Measurements from ENCODE around the gene OR10C1. TPM values are rescaled to one million over a fixed set of nuclear protein-coding genes. Genes with fewer than 3 reads are reported as not detected.

OR10C1 gene
- total and polyA plus RNA-seq, 2 of the 4 experiments (the other 2 are of a cell fraction): not detected

DNA sequence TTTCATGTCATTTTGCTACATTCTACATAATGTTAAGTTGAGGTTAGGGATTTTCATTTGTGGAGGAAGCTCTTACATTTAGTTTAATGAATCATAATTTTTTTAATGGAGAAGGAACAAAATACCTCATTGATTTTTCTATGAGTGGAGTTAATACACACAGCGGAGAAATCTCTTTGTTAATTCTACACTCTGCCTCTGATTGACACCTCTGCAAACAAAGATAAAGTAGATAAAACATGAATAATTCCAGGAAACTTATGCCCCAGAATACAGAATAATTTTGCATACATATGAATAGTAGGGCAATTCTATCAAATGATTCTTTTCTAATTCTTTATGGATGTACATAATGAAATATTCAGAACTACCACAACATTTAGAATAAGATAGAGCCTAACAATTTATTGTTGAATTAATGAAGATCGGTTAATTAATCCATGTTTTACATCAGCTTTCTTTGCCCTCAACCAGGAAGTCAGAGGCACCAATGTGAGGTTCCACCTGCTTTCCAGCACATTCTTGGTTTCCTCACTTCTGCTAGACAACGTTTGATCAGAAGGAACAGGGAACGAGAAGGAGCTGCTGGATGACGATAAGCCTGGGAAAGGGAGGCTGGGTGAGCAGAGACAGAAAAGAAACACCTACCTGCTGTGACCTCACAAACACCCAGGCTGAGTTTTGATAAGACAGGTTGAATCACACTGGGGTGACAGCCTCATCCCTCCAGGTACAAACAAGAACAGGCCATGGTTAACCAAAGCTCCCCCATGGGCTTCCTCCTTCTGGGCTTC is 22.1 kb downstream of the OR10C1 start:
- Histone ChIP-seq H3K27me3 (ENCODE audit: control insufficient read depth, insufficient read depth, low read length) (no peaks in the 10 kb centered on the region), H2AK9ac (replicated peaks; ENCODE audit: low read depth, low read length, poor library complexity) (no peak overlapping the region), H3K9me1 (ENCODE audit: insufficient read depth, low read length) (no peaks in the 10 kb centered on the region), H2AK5ac (ENCODE audit: low read depth, low read length) (no peak overlapping the region), H3K4me1 (ENCODE audit: control insufficient read depth, insufficient read depth, low read length) (no peaks in the 10 kb centered on the region), H3K79me1 (ENCODE audit: low read depth in 1 of 2, low read length in 2 of 2) (no peaks in the 10 kb centered on the region), H4K8ac (ENCODE audit: low read depth in 2 of 2, low read length in 2 of 2) (no peak overlapping the region), H2BK120ac (ENCODE audit: low read depth, low read length) (no peak overlapping the region), H3K27ac (ENCODE audit: insufficient read depth, low read length) (no peak overlapping the region), H3K4me3 (ENCODE audit: insufficient read depth, low read depth, low read length) (no peak overlapping the region), H3K18ac (ENCODE audit: low read depth, low read length) (no peak overlapping the region), H2BK5ac (ENCODE audit: low read depth, low read length, poor library complexity, severe bottlenecking) (no peak overlapping the region), H4K91ac (ENCODE audit: insufficient read depth, low read depth, low read length) (no peak overlapping the region), H3K9ac (ENCODE audit: low read depth, low read length) (no peak overlapping the region), H3K23ac (ENCODE audit: low read depth, low read length) (no peak overlapping the region), H2BK15ac (ENCODE audit: low read depth, low read length) (no peak overlapping the region), H3K36me3 (ENCODE audit: control insufficient read depth, insufficient read depth, low read length) (no peaks in the 10 kb centered on the region), H3K4ac (ENCODE audit: low read depth, low read length) (no peak overlapping the region), H3K9me3 (ENCODE audit: control insufficient read depth, insufficient read depth, low read length) (peaks cover 11% of the 10 kb centered on the region; the same call in 1 of the 2 replicates), H4K20me1 (ENCODE audit: insufficient read depth, low read length) (no peaks in the 10 kb centered on the region), H4K5ac (ENCODE audit: low read depth, low read length) (no peak overlapping the region), H3K4me2 (ENCODE audit: low read depth, low read length) (no peak overlapping the region), H2AFZ (replicated peaks; ENCODE audit: low read length, poor library complexity) (no peak overlapping the region), H3K56ac (ENCODE audit: extremely low read depth, insufficient read depth, low read length) (no peak overlapping the region), H2BK20ac (ENCODE audit: low read depth, low read length) (no peak overlapping the region), H3K14ac (replicated peaks; ENCODE audit: low read depth, low read length) (no peak overlapping the region)
- intact Hi-C loops (cut with micrococcal nuclease): no loop called here
- no CpG with 5 or more reads among the region's 5 CpGs for WGBS, 2 experiments (ENCODE audit: extremely low coverage in 2 of 2, insufficient read length in 1 of 2)
- TF ChIP-seq MXI1 (IDR thresholded peaks at IDR 0.05; ENCODE audit: borderline replicate concordance, low read depth, low read length) (no peak), BHLHE40 (IDR thresholded peaks at IDR 0.05; ENCODE audit: low read depth, low read length) (no peak), USF2 (IDR thresholded peaks at IDR 0.05; ENCODE audit: low read depth, low read length) (no peak), SMC3 (IDR thresholded peaks at IDR 0.05; ENCODE audit: low read depth, low read length) (no peak), RAD21 (IDR thresholded peaks at IDR 0.05; ENCODE audit: low read length) (no peak), RFX5 (IDR thresholded peaks at IDR 0.05; ENCODE audit: low read depth, low read length) (no peak)
- no peak for ATAC-seq (ENCODE audit: low read depth)
- in situ Hi-C loops (cut with MboI; ENCODE audit: low sequenced_read_pairs): no loop called here
- dilution Hi-C loops (cut with HindIII; ENCODE audit: low sequenced_read_pairs, unreplicated experiment): no loop called here
- DNase-seq: no peak
- POLR2A ChIA-PET (ENCODE audit: unreplicated experiment): no interaction called here
- no TSS peak for BruUV-seq (replicated peaks)
- CTCF ChIA-PET: no interaction called here

Measured in IMR-90 (cell line).